ENCODE results near the gene CCNY.
A peak's percentile ranks its signal among the peaks of the same experiment; 100 is the strongest.

Gene CCNY

DNA sequence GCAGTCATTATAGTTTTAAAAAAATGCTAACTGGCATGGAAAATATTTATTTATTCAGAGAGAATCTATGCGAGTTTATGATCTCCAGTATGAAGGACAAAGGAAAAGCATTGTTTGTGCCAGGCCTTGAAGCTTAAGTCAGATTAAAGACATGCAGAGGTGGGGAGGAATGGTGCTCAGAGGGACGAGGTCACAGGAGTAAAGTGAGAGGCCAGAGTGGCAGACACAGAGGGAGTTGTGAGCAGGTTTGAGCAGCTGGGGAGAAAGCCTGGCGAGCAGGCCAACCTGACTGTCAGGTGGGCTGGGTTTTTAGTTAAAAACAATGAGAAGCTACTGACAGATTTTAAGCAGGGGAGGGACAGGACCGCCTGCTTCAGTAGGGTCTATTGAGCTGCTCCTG, 6.8 kb upstream of the CCNY start:
- H3K36me3 ChIP-seq = peaks cover 8 to 60% (median 38%) of the 10 kb centered on the region in 11 experiments; a peak in 21 of 22 replicates
- H3K27ac ChIP-seq = no peak overlapping the region
- H3K9ac ChIP-seq = no peak overlapping the region; a peak in 1 of 22 replicates
- peaks cover 0 to 7% (median 0%) of the 10 kb centered on the region in 11 experiments; a peak in 6 of 22 replicates for H3K9me3 ChIP-seq (replicated peaks in 1 of 11)
- no peak overlapping the region for H3K4me3 ChIP-seq
- no peaks in the 10 kb centered on the region for H3K27me3 ChIP-seq
- peaks cover 7 to 36% (median 19%) of the 10 kb centered on the region in 10 experiments for H3K4me1 ChIP-seq
- no peak overlapping the region for H3K4me2 ChIP-seq
- H4K20me1 ChIP-seq = peaks cover 32 to 87% (median 69%) of the 10 kb centered on the region in 11 experiments; a peak in 20 of 22 replicates
- no peak for TF ChIP-seq Cebpa-rat (IDR thresholded peaks at IDR 0.05)

DNA sequence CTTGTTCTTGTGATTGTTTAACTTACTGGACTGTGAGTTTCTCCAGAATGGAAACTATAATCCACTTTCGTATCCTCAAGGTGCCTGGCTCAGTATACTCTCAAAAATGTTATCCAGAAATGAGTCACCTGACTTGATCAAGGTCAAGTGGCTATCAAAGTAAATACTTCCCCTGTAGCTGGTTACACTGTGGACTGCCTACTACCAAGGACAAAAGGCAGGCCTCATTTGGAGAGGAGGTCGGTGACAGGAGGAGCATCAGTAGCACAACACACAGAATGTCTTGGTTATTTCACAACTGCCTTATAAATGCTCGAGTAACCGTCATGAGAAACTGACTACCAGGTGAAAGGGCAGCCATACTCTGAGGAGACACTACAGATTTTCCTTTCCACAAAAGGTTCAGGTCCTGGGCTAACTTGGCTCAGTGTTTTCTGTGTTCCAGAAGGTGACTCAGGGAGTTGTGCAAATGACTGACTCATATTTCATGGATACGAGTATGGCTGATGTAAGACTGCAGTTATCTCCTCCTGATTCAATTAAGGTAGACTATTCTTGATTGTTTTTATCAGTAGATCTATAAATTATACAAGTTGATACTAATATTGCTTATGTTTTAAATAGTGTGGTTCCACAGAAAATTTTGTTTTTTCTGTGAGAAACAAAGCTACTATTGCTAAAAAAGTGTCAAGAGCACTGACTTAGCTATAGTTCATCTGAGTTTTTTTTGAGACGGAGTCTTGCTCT, 4.2 kb upstream of the CCNY start:
- Histone ChIP-seq H3K27ac (no peak overlapping the region), H3K36me3 (peaks cover 4 to 43% (median 21%) of the 10 kb centered on the region in 11 experiments; a peak in 16 of 22 replicates), H3K4me2 (peak overlapping the region in 1 of 11 experiments; percentile 98; a peak in 2 of 22 replicates), H3K27me3 (peaks cover 0 to 3% (median 3%) of the 10 kb centered on the region in 11 experiments; a peak in 13 of 22 replicates), H3K4me1 (peaks cover 17 to 43% (median 29%) of the 10 kb centered on the region in 10 experiments), H3K4me3 (no peak overlapping the region), H4K20me1 (peaks cover 35 to 84% (median 74%) of the 10 kb centered on the region in 11 experiments; a peak in 21 of 22 replicates), H3K9me3 (replicated peaks in 1 of 11) (peaks cover 0 to 5% (median 0%) of the 10 kb centered on the region in 11 experiments; a peak in 3 of 22 replicates), H3K9ac (no peak overlapping the region)
- no peak for TF ChIP-seq Cebpa-rat (IDR thresholded peaks at IDR 0.05)

- TF ChIP-seq Cebpa-rat (IDR thresholded peaks at IDR 0.05) = no peak
- H3K4me2 ChIP-seq = peak overlapping the region; percentile 53 to 99 (median 93)
- H3K4me1 ChIP-seq = peaks cover 29 to 56% (median 40%) of the 10 kb centered on the region in 10 experiments
- H4K20me1 ChIP-seq = peaks cover 53 to 87% (median 76%) of the 10 kb centered on the region in 11 experiments; a peak in 21 of 22 replicates
- H3K27me3 ChIP-seq = peaks cover 0 to 23% (median 17%) of the 10 kb centered on the region in 11 experiments; a peak in 15 of 22 replicates
- peaks cover 4 to 43% (median 21%) of the 10 kb centered on the region in 11 experiments; a peak in 16 of 22 replicates for H3K36me3 ChIP-seq
- H3K4me3 ChIP-seq = peak overlapping the region in 6 of 10 experiments; percentile 0 to 88 (median 29); a peak in 6 of 20 replicates
- no peak overlapping the region for H3K27ac ChIP-seq
- peak overlapping the region in 2 of 11 experiments; percentile 45 to 57; a peak in 2 of 22 replicates for H3K9ac ChIP-seq
- peaks cover 0 to 5% (median 0%) of the 10 kb centered on the region in 11 experiments; a peak in 3 of 22 replicates for H3K9me3 ChIP-seq (replicated peaks in 1 of 11)
Observed at GRCh38 chr10:35334297-35334696, 2.0 kb upstream of the CCNY start.

- Histone ChIP-seq H3K36me3 (peaks cover 4 to 36% (median 20%) of the 10 kb centered on the region in 11 experiments; a peak in 16 of 22 replicates), H3K4me1 (peaks cover 40 to 62% (median 49%) of the 10 kb centered on the region in 10 experiments), H3K9ac (peak overlapping the region; percentile 88 to 95 (median 93)), H3K9me3 (replicated peaks in 1 of 11) (peaks cover 0 to 5% (median 0%) of the 10 kb centered on the region in 11 experiments; a peak in 3 of 22 replicates), H4K20me1 (peaks cover 57 to 87% (median 76%) of the 10 kb centered on the region in 11 experiments; a peak in 21 of 22 replicates), H3K27ac (peak overlapping the region; percentile 84 to 92 (median 88)), H3K27me3 (peaks cover 0 to 23% (median 17%) of the 10 kb centered on the region in 11 experiments; a peak in 15 of 22 replicates), H3K4me3 (peak overlapping the region; percentile 87 to 99 (median 94)), H3K4me2 (peak overlapping the region; percentile 80 to 99 (median 93))
- TF ChIP-seq Cebpa-rat (IDR thresholded peaks at IDR 0.05) = 0 out of 22 replicates have a peak, but pooled peaks of 1 of the 11 experiments have one; percentile 14
Observed at GRCh38 chr10:35335133-35336083, 901 bp upstream of the CCNY start.

GRCh38 chr10:35336921-35337823, 863 bp downstream of the CCNY start:
- H3K36me3 ChIP-seq = peaks cover under 1 to 23% (median 20%) of the 10 kb centered on the region in 11 experiments; a peak in 17 of 22 replicates

GRCh38 chr10:35339942-35340341, 3.6 kb downstream of the CCNY start:
- peaks cover 0 to 23% (median 17%) of the 10 kb centered on the region in 11 experiments; a peak in 15 of 22 replicates for H3K27me3 ChIP-seq
- H3K4me2 ChIP-seq = peak overlapping the region; percentile 78 to 96 (median 90); a peak in 21 of 22 replicates
- H4K20me1 ChIP-seq = peaks cover 62 to 85% (median 76%) of the 10 kb centered on the region in 11 experiments; a peak in 21 of 22 replicates
- no peak overlapping the region for H3K4me3 ChIP-seq
- peaks cover 0 to 20% (median 12%) of the 10 kb centered on the region in 11 experiments; a peak in 10 of 22 replicates for H3K36me3 ChIP-seq
- TF ChIP-seq Cebpa-rat (IDR thresholded peaks at IDR 0.05) = no peak
- peaks cover 0 to 7% (median 0%) of the 10 kb centered on the region in 11 experiments; a peak in 4 of 22 replicates for H3K9me3 ChIP-seq (replicated peaks in 1 of 11)
- peaks cover 39 to 57% (median 48%) of the 10 kb centered on the region in 10 experiments for H3K4me1 ChIP-seq
- 0 out of 22 replicates have a peak overlapping the region, but pooled peaks of 1 of the 11 experiments have one; percentile 62 for H3K9ac ChIP-seq
- peak overlapping the region in 3 of 11 experiments; percentile 68 to 74 (median 69); a peak in 7 of 22 replicates for H3K27ac ChIP-seq

More at GRCh38 chr10:35336921-35337823, 863 bp downstream of the CCNY start:
- Histone ChIP-seq H3K4me3 (peak overlapping the region; percentile 87 to 99 (median 94)), H3K4me2 (peak overlapping the region; percentile 84 to 96 (median 93)), H3K9me3 (replicated peaks in 1 of 11) (peaks cover 0 to 5% (median 0%) of the 10 kb centered on the region in 11 experiments; a peak in 3 of 22 replicates), H4K20me1 (peaks cover 62 to 87% (median 77%) of the 10 kb centered on the region in 11 experiments; a peak in 21 of 22 replicates), H3K9ac (peak overlapping the region; percentile 88 to 95 (median 93)), H3K4me1 (peaks cover 57 to 77% (median 64%) of the 10 kb centered on the region in 10 experiments), H3K27ac (peak overlapping the region; percentile 84 to 92 (median 88)), H3K27me3 (peaks cover 0 to 23% (median 17%) of the 10 kb centered on the region in 11 experiments; a peak in 15 of 22 replicates)
- TF ChIP-seq Cebpa-rat (IDR thresholded peaks at IDR 0.05) = no peak

- H3K4me2 ChIP-seq = peak overlapping the region; percentile 78 to 96 (median 90)
- H3K9me3 ChIP-seq (replicated peaks in 1 of 11) = peaks cover 0 to 7% (median 0%) of the 10 kb centered on the region in 11 experiments; a peak in 4 of 22 replicates
- H3K4me1 ChIP-seq = peaks cover 38 to 60% (median 49%) of the 10 kb centered on the region in 10 experiments
- H3K27me3 ChIP-seq = peaks cover 0 to 23% (median 17%) of the 10 kb centered on the region in 11 experiments; a peak in 15 of 22 replicates
- peak overlapping the region in 7 of 10 experiments; percentile 17 to 56 (median 40); a peak in 10 of 20 replicates for H3K4me3 ChIP-seq
- H3K36me3 ChIP-seq = peaks cover 0 to 20% (median 12%) of the 10 kb centered on the region in 11 experiments; a peak in 10 of 22 replicates
- H3K9ac ChIP-seq = peak overlapping the region in 9 of 11 experiments; percentile 35 to 65 (median 57); a peak in 15 of 22 replicates
- peaks cover 71 to 87% (median 83%) of the 10 kb centered on the region in 11 experiments; a peak in 21 of 22 replicates for H4K20me1 ChIP-seq
- TF ChIP-seq Cebpa-rat (IDR thresholded peaks at IDR 0.05) = peak in 6 of 11 experiments; percentile 14 to 81 (median 68); a peak in 9 of 22 replicates
- peak overlapping the region in 9 of 11 experiments; percentile 3 to 74 (median 66); a peak in 17 of 22 replicates for H3K27ac ChIP-seq
Observed at GRCh38 chr10:35340975-35341374, 4.7 kb downstream of the CCNY start.

All from BLaER1 treated with 17β-estradiol and CSF1 and Interleukin-3, amounts not matched to agents 10 nM and 100 nM (cell line).